SJCRH30 (cell line): Measurements from ENCODE around the gene USP16. TPM values are rescaled to one million over a fixed set of nuclear protein-coding genes. Genes with fewer than 3 reads are reported as not detected.
"Not testable (repeated sequence)": the region's sequence is repeated elsewhere in the genome, so short reads cannot be mapped to it uniquely, and the experiment has no call there.

Source experiments
- DNase-seq, 2 experiments: peaks; one replicate each; pipeline ENCODE4 v3.0.0-alpha.2; 2015 to 2020
- H3K27ac ChIP-seq: fragments of 250-450 bp; sonication (Bioruptor Pico); 2 replicates; pipeline ENCODE4 v1.5.1; 2020; ENCODE audit warnings: mild to moderate bottlenecking, moderate library complexity
- H3K27me3 ChIP-seq: fragments of 250-450 bp; sonication (Bioruptor Pico); 2 replicates; pipeline ENCODE4 v1.5.1; 2020; ENCODE audit warnings: mild to moderate bottlenecking, moderate library complexity
- H3K36me3 ChIP-seq: fragments of 250-450 bp; sonication (Bioruptor Pico); 2 replicates; pipeline ENCODE4 v1.5.1; 2020; ENCODE audit warnings: mild to moderate bottlenecking, moderate library complexity
- H3K4me1 ChIP-seq: fragments of 250-450 bp; sonication (Bioruptor Pico); 2 replicates; pipeline ENCODE4 v1.5.1; 2020; ENCODE audit warnings: mild to moderate bottlenecking, moderate library complexity
- H3K4me3 ChIP-seq: fragments of 250-450 bp; sonication (Bioruptor Pico); 2 replicates; pipeline ENCODE4 v1.5.1; 2020; ENCODE audit warnings: mild to moderate bottlenecking, moderate library complexity
- H3K9me3 ChIP-seq: fragments of 250-450 bp; sonication (Bioruptor Pico); replicated peaks from 2 replicates; pipeline ENCODE4 v1.5.1; 2020; ENCODE audit warnings: mild to moderate bottlenecking, moderate library complexity
- total RNA-seq: library from RNA; depleted of rRNA; stranded (reverse); fragments of >200 nt; shearing (Covaris generic); gene quantifications from 2 replicates; pipeline ENCODE4 v1.2.3, GENCODE V29; 2014

The USP16 gene
- total RNA-seq, 1 experiment from 2014 or later: 61.6 TPM

DNA sequence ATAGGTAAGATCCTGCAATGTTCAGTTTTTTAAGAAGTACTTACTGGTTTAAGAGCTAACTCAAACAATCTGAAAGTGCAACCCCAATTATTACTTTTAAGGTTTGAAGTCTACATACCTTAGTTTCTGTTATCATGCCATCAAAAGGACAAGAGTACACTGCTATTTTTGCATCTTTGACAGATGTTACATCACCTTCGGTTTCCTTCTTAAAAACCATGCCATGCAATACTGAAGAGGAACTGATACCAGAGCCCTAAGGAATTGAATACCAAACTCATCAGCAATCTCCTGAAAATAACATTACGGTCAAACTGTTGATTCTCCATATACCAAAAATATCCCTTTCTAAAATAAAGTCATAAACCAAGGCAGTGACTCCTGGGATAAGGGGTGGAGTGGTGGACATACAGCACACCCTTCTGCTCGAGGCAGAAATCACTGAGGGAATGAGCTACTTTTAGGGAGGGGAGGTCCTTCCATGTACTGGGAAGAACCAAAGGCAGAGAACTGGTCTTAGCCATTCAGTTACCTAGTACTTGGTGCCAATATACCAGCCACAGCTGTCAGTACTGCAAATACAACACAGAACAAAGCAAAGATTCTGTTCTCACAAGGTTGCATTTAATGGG, 40.5 kb downstream of the USP16 start:
- Histone ChIP-seq H3K4me1 (no peaks in the 10 kb centered on the region), H3K36me3 (peaks cover 99% of the 10 kb centered on the region), H3K4me3 (no peak overlapping the region), H3K9me3 (no peaks in the 10 kb centered on the region), H3K27me3 (no peaks in the 10 kb centered on the region), H3K27ac (no peak overlapping the region)
- DNase-seq: no peak

DNA sequence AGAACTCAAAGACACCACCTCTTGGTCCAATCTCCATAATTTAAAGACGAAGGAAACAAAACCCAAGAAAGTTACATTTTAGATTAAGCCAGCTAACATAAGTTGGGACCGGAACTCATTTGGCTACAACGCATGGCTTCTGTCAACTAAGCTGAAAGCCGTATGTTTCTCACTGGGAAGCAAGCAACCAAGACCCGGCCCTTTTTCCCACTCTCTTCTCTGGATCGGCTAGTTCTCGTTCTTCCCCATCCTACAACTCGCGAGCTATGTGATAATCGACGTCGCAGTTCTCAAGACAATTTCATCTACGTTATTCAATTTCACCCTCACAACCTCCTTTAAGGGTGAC, 48.4 kb downstream of the USP16 start:
- H3K9me3 ChIP-seq: no peaks in the 10 kb centered on the region
- H3K36me3 ChIP-seq: peaks cover 33% of the 10 kb centered on the region
- H3K27ac ChIP-seq: peak overlapping the region; percentile 86
- DNase-seq: peak in 1 of 2 experiments; percentile 41
- H3K27me3 ChIP-seq: no peaks in the 10 kb centered on the region
- peak overlapping the region; percentile 92 for H3K4me3 ChIP-seq
- H3K4me1 ChIP-seq: peaks cover 3% of the 10 kb centered on the region

DNA sequence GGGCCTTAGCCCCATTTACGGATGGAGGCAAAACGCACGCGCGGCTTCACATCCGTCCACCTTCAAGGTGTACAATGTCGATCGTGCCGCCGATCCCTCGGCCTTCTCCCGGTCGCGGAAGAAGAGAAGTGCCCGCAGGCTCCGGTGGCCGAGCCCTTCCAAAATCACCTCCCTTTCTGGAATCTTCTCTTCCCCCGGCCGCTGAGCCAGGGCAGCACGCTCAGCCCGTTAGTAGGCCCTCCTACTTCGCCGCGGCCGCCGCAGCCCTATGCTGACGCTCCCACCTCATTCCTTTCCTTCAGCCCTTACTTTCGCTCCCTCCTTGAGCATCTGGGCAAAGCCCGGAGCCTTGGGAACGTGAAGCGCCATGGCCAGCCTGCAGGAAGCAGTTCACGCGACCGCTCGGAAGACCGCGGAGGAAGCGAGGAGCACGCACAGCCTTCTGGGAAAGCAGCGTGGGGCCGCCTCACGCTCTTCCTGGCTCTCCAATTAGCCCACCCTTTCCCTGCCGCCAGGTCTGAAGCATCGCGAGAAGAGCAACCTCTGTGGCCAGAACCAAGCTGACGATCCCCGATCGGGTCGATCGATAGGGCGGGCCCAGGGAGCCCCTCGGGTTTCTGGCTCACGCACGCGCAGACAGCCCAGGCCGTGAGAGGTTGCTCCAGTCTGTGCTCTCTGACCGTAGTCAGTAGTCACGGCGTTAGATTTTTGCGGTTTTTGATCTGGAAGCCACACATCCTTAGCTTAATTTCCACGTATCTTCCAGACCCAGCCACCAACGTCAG, 48.9 kb downstream of the USP16 start, which contains the start of gene CCT8:
Gene CCT8, minus strand, starts transcription at position 427 of the 785 bp plus-strand sequence. Its CDS starts 58 bp downstream, at position 369.
- H3K4me3 ChIP-seq: peak within 1 kb of the TSS; percentile 92
- H3K9me3 ChIP-seq: no peaks in the 10 kb centered on the region
- H3K36me3 ChIP-seq: peaks cover 27% of the 10 kb centered on the region
- peak within 1 kb of the TSS; percentile 86 for H3K27ac ChIP-seq
- peaks cover 7% of the 10 kb centered on the region for H3K4me1 ChIP-seq
- H3K27me3 ChIP-seq: no peaks in the 10 kb centered on the region
- peak; percentile 99 to 100 for DNase-seq

DNA sequence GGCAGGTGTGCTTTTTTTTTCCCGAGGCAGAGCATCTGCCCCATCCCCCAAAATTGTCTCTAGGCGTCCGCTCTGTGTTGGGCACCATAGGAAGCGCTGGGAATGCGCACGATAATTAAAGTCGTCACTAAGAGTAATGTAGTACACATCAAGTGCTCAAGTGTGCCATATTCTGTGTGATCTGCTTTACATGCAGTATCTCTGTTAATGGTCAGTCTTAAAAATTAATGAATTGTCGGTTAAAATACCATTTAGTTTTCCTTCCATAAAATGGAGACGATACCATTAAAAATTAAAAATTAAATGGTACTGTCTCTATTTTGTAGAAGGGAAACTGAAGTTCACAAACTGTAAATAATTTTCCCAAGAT, 49.5 kb downstream of the USP16 start:
- Histone ChIP-seq H3K27me3 (no peaks in the 10 kb centered on the region), H3K9me3 (no peaks in the 10 kb centered on the region), H3K4me3 (peak overlapping the region; percentile 92), H3K27ac (peak overlapping the region; percentile 86), H3K4me1 (peaks cover 12% of the 10 kb centered on the region), H3K36me3 (peaks cover 21% of the 10 kb centered on the region)
- DNase-seq: no peak

DNA sequence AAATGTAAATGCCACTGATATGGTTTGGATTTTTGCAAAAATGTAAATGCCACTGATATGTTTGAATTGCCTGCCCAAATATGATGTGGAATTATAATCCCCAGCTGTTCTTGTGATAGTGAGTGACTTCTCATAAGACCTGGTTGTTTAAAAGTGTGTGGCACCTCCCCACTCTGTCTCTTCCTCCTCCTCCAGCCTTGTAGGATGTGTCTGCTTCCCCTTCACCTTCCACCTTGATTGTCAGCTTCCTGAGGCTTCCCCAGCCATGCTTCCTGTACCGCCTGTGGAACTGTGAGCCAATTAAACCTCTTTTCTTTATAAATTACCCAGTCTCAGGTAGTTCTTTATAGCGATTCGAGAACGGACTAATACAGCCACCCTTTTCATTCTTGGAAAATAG, 50.3 kb downstream of the USP16 start:
- no peak for DNase-seq

DNA sequence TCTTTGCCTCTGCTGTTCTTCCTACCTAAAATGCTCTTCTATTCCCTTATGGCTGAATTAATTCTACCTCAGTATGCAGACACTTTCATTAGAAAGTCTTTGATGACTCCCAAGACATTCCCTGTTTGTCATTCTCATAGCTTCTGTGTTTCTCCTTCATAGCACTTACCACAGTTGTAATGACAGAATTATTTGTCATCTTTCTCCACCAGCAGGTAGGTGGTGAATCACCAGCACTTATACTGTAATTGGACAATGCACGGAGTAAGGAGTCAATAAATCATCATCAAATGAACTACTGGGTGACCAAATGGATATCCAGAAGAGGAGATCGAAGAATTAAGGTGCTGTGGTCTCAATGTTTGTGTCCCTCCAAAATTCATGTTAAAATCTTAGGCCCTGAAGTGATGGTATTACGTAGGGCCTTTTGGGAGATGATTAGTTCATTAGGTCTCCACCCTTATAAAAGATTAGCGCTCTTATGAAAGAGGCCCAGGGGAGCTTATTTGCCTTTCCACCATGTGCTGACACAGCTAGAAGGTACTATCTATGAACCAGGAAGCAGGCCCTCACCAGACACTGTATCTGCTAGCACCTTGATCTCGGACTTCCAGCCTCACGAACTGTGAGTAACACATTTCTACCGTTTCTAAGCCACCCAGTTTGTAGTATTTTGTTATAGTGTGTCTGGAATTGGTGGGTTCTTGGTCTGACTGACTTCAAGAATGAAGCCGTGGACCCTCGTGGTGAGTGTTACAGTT, 51.4 kb downstream of the USP16 start:
- Histone ChIP-seq H3K9me3 (no peaks in the 10 kb centered on the region), H3K4me1 (peaks cover 30% of the 10 kb centered on the region), H3K27ac (peak overlapping the region; percentile 97)

More for the DNA sequence above, 50.3 kb downstream of the USP16 start:
- H3K27ac ChIP-seq: no peak overlapping the region
- no peak overlapping the region for H3K4me3 ChIP-seq
- no peaks in the 10 kb centered on the region for H3K9me3 ChIP-seq
- H3K27me3 ChIP-seq: no peaks in the 10 kb centered on the region
- H3K4me1 ChIP-seq: peaks cover 20% of the 10 kb centered on the region
- peaks cover 14% of the 10 kb centered on the region; the same call in 1 of the 2 replicates for H3K36me3 ChIP-seq

DNA sequence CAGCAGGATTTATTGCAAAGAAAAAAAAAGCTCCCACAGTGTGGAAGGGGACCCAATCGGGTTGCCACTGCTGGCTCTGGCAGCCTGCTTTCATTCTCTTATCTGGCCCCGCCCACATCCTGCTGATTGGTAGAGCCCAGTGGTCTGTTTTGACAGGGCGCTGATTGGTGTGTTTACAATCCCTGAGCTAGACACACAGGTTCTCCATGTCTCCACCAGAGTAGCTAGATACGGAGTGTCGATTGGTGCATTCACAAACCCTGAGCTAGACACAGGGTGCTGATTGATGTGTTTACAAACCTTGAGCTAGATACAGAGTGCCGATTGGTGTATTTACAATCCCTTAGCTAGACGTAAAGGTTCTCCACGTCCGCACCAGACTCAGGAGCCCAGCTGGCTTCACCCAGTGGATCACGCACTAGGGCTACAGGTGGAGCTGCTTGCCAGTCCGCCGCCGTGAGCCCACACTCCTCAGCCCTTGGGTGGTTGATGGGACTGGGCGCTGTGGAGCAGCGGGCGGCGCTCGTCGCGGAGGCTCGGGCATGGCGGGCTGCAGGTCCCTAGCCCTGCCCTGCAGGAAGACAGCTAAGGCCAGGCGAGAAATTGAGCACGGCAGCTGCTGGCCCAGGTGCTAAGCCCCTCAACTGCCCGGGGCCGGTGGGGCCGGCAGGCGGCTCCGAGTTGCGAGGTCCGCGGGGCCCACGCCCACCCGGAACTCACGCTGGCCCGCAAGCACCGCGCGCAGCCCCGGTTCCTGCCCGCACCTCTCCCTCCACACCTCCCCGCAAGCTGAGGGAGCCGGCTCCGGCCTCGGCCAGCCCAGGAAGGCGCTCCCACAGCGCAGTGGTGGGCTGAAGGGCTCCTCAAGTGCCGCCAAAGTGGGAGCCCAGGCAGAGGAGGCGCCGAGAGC, 52.5 kb downstream of the USP16 start:
- Histone ChIP-seq H3K27ac (peak overlapping the region; percentile 97), H3K4me1 (peaks cover 31% of the 10 kb centered on the region), H3K4me3 (peak overlapping the region; percentile 85)
- H3K27me3 ChIP-seq, H3K36me3 ChIP-seq, H3K9me3 ChIP-seq: not testable (repeated sequence)
- peak; percentile 90 to 93 for DNase-seq

More for the DNA sequence above, 51.4 kb downstream of the USP16 start:
- DNase-seq: no peak
- peak overlapping the region; percentile 85 for H3K4me3 ChIP-seq
- H3K36me3 ChIP-seq: peaks cover 3% of the 10 kb centered on the region; the same call in 1 of the 2 replicates
- H3K27me3 ChIP-seq: no peaks in the 10 kb centered on the region

DNA sequence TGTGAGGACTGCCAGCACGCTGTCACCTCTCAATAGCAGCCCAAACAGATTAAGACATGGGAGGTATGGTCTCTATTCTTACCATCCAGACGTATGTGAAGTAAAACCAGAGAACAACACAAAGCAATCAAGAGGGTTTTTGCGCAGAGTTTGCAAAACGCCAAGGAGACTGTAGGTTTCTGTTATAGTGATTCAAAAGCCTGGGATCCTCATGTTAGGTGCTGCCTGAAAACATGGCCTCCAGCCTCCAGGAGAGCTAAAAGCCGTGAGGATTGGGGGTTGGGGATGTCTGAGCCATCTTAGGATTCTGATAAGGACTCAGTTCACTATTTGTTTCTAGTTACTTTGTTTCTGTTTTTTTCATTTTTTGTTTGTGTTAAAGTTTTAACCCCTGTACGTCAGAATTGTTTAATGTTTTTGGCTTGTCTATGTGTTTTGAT, 53.2 kb downstream of the USP16 start:
- Histone ChIP-seq H3K4me3 (peak overlapping the region; percentile 85), H3K4me1 (peaks cover 31% of the 10 kb centered on the region), H3K9me3 (no peaks in the 10 kb centered on the region), H3K36me3 (no peaks in the 10 kb centered on the region), H3K27ac (peak overlapping the region; percentile 97), H3K27me3 (no peaks in the 10 kb centered on the region)
- DNase-seq: peak; percentile 75 to 83

DNA sequence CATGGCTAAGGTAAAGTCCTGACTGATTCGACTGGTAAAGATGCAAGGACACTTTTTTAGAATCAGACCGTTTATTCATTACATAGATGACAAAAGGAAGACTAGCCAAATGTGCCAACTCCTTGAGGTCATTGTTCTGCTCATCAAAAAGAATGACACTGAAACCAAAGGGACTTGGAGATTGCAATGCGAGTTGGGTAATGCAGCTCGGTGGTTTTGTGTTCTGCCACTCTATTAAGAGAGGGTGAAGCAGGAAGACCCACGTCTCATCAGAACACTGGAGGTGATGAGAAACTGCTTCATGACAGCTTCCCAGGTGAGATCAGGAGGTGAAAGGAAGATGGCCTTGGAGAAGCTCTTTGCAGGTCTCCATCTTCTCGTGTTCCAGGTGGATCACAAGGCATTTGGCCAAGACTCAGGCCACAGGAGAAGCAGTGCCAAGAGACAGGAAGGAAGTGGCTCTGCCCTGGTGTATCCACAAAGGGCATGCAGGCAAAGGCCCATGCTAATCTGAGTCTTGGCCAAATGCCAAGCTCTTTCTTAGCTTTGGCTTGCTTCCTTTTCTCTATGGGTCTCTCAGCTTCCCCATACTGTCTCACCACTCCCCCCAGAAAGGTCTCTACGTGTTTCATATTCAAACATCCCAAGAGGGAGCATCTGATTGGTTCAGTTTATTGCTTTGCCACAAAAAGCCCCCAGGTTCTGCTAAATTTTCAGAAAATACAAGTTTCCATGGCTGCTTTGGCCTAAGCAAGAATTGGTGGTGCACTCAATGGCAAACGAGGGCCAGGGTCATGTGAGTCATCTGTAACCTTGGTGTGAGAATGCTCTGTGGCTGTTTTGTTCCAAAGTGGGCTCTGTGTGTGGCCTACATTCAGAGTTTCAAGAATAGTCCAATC, 54.6 kb downstream of the USP16 start:
- DNase-seq: peak in 1 of 2 experiments; percentile 43
- H3K4me3 ChIP-seq: no peak overlapping the region
- no peaks in the 10 kb centered on the region for H3K9me3 ChIP-seq
- H3K36me3 ChIP-seq: no peaks in the 10 kb centered on the region
- no peaks in the 10 kb centered on the region for H3K27me3 ChIP-seq
- H3K27ac ChIP-seq: no peak overlapping the region
- H3K4me1 ChIP-seq: peaks cover 31% of the 10 kb centered on the region

DNA sequence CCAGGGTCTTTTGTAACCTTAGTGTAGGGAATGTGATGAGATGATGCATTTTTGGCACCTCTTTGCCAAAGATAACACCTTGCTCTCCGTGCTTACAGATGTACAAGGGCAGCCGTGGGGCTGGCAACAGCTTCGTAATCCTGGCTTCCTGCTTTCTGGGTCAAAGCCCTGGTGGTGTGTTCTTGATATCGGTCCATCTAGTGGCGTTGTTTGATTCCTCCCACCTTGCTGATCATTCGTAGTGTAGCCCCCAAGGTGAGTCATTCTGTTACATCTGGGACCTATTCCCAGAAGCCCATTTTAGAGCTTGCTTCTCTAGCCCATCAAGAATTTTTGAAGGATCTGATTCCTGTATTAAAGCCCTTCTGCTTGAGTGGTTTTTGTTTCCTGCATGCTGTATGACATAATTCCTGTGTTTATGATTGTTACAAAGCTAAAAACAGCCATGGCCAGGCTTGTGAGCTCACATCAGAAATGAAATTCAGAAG, 56.0 kb downstream of the USP16 start:
- H3K36me3 ChIP-seq: no peaks in the 10 kb centered on the region
- H3K9me3 ChIP-seq: no peaks in the 10 kb centered on the region
- no peak overlapping the region for H3K4me3 ChIP-seq
- H3K27ac ChIP-seq: no peak overlapping the region
- DNase-seq: peak in 1 of 2 experiments; percentile 17
- peaks cover 31% of the 10 kb centered on the region for H3K4me1 ChIP-seq
- H3K27me3 ChIP-seq: no peaks in the 10 kb centered on the region

DNA sequence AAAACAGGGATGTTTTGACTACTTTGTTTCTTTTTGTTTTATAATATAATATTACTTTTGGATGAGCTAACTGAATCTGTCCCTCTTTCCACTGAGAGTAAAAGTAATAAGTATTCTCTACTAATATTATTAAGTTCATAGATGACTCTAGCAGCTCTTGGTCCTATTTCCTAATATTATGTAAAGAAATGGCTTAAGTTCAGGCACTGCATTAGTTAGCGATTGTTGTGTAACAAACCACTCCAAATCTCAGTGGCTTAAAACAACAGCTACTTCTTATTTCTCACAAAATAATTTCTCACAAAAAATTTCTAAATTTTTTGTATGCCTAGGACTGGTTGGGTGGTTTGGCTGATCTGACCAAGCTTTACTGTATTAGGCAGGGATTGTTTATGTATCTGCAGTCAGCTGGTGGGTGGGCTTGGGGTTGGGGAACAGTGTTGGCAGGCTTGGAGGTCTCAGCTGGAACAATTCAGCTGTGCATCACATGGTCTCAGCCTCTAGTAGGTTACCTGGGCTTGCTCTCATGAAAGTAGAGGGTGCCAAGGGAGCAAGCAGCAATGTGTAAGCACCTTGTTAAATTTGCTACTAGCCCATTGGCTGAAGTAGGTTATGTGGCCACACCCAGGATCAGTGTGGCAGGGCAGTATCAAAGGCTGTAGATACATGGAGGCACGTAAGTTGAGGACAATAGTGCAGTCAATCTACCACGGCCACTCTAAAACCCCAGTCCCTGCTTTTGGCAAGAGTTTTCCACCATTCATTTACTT, 57.8 kb downstream of the USP16 start:
- peaks cover 28% of the 10 kb centered on the region for H3K4me1 ChIP-seq
- H3K27ac ChIP-seq: no peak overlapping the region
- H3K36me3 ChIP-seq: no peaks in the 10 kb centered on the region
- DNase-seq: no peak
- no peak overlapping the region for H3K4me3 ChIP-seq
- H3K9me3 ChIP-seq: no peaks in the 10 kb centered on the region
- no peaks in the 10 kb centered on the region for H3K27me3 ChIP-seq

DNA sequence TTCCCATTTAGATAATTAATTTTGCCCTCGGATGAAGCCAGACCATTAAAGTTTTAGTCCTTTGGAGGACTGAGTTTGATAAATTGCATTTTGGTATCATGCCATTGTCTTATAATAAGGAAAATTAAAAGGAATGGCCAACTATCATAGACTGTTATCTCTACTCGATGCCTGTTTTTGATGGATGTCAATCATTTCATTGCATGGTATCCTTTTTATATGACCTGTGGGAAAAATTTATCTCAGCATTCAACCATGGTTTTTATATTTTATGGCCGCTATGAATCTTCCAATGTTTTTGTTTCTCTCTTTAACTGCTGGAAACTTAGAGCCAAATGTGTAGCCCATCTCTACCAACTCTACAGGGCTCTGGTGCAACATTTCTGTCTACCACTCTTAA, 58.8 kb downstream of the USP16 start:
- no peak overlapping the region for H3K27ac ChIP-seq
- H3K4me3 ChIP-seq: no peak overlapping the region
- H3K36me3 ChIP-seq: peaks cover 5% of the 10 kb centered on the region; the same call in 1 of the 2 replicates
- H3K9me3 ChIP-seq: no peaks in the 10 kb centered on the region
- no peaks in the 10 kb centered on the region for H3K27me3 ChIP-seq
- H3K4me1 ChIP-seq: peaks cover 26% of the 10 kb centered on the region
- no peak for DNase-seq
